HG03520 (cell line): ENCODE measurements around the gene ARL10.

ENCODE experiments used
- ATAC-seq: cut with Tn5 transposase; IDR thresholded peaks from one replicate; pipeline ENCODE4 v1.9.1; 2021; ENCODE audit warnings: mild to moderate bottlenecking, moderate library complexity; ENCODE audit not compliant: unreplicated experiment

Gene ARL10

DNA sequence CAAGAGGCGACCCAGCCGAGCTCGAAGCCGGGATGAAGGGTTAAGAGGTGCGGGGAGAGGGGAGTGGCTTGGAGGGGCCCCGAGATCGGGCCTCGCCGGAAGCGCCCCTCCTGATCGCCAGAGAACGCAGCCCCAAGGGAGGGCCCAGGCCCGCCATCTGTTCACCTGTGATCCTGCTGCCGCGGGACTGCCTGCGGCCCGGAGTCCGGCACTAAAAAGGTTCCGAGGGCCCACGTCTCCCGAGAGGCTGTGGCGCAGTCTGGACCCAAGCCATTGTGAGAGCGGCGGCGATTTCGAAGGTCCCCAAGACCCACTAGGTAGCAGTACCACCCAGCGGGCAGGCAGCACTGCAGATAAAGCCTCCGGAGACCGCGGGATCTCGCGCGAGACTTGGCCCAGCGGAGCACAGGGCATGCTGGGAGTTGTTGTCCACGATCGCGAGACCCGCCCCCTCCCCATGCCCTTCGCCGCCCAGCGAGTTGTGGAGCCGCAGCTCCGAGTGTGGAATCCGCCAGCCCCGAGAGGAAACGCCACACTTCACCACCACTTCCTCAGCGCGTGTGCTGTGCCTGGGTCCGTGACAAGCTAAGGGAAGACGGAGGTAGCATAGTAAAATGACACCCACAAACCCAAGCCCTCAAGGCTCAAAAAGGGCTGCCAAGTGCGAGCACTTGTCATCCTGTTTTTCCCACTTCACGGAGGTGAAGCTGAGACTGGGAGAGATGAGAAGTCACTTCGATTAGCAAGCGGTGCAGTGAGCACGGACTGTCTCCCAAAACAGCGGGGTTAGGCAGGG lies 3.7 kb upstream of the ARL10 start, which contains the start of gene KIAA1191:
Gene KIAA1191 (minus strand): TSS at position 328 of the 796 bp plus-strand sequence. CDS start 2,256 bp downstream, outside the sequence.
- peak; percentile 83 for ATAC-seq

DNA sequence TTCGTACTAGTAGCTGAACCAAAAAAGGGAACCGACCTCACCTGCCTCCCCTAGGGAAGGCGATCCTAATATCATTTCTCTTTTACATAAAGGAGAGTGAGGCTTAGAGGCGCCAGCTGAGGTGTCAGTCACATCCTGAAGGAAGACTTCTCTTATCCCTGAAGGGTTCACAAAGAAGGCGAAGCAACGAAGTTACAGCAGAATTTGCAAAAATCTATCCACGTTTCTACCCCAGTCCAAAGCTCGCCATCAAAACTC lies 3.1 kb upstream of the ARL10 start:
- peak; percentile 18 for ATAC-seq

DNA sequence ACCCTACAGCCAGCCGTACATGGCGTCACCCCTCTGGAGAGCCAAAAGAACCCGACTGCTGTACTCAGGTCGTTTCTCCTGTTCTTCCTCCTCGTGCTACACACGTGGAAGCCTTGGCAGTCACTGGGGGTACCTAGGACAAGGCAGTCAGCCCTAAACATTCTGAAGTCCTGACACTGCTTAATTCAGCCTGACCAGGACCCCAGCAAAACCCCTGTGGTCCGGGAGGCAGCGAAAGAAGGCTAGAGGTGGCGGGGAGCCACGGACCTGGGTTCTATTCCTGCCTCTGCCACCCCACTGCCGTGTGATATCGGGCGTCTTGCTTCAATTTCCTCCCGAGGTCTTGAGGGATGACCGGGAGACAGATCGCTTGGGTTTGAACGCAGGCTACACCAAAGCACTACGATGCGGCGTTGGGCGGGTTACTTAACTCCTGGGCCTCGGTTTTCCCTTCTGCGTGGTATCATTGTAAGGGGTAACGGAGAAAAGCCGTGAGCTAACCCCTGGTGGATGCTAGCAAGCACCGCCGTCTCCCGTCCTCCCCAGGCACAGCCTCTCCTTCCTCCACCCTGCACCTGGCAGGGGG lies 429 bp upstream of the ARL10 start:
- no peak for ATAC-seq

DNA sequence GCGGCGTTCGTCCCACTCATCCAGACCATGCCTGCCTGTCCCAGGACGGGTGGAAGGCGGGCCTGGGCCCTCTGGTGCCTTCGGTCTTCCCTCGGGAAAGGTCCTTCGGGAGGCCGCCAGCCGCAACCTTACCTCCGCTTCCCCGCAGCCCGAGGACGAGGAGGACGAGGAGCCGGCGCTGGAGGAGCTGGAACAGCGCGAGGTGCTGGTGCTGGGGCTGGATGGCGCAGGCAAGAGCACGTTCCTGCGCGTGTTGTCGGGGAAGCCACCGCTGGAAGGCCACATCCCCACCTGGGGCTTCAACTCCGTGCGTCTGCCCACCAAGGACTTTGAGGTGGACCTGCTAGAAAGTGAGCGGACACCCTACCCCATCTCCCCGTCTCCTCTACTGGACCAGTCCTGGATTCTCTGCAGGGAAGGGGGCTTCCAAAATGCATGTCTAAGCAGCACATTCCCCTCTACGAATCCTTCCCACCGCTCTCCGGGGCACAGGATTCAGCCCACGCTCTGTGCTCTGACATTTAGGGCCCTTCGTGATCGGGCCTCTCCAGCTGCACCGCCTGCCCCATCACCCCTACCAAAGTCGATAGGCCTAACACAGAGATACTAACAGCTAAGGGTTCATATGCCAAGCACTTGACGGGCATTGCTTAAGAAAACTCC lies 1.1 kb downstream of the ARL10 start:
- no peak for ATAC-seq

DNA sequence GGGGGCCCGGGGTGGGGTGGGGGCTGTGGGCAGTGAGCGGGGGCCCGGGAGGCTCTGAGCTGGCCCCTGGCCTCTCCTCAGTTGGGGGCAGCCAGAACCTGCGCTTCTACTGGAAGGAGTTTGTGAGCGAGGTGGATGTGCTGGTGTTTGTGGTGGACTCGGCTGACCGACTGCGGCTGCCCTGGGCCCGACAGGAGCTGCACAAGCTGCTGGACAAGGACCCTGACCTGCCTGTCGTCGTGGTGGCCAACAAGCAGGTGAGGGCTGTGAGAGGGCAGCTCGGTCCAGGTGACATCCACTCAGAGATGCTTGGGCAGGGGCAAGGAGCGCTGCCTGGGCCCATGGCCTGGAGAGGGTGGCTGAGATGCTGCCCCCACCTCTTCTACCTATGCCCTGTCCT lies 3.4 kb downstream of the ARL10 start:
- no peak for ATAC-seq

DNA sequence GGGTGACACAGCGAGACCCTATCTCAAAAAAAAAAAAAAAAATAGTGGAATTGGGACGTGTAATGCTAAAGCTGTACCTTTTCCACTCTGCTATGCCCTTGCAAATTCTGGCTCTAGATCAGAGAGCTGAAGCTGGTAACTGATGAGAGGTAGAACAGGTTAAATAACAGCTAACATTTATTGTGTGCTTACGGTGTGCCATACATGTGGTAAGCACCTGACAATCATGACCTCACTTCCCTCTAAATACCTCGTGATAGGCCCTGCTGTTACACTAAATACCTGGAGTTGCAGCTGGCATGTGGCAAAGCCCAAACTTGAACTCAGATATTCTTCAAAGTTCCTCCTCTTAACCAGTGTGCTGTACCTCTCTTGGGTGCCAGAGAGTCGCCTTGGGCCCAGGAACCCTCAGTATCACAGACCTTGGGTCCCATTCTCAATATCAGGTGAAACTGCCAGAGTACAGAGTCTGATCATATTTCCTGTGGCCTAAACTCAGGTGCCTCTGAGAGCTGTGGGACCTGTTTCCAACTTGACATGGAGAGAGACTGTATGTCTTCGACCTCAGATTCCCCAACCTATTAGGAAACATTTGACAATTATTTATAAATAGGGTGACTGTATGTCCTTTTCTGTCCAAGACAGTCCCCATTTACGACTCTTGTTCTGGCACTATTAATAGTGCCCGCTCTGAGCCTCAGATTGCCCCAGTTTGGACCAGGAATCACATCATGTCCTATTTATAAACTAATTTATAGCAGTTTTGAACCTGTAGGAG lies 4.8 kb downstream of the ARL10 start:
- ATAC-seq: no peak

DNA sequence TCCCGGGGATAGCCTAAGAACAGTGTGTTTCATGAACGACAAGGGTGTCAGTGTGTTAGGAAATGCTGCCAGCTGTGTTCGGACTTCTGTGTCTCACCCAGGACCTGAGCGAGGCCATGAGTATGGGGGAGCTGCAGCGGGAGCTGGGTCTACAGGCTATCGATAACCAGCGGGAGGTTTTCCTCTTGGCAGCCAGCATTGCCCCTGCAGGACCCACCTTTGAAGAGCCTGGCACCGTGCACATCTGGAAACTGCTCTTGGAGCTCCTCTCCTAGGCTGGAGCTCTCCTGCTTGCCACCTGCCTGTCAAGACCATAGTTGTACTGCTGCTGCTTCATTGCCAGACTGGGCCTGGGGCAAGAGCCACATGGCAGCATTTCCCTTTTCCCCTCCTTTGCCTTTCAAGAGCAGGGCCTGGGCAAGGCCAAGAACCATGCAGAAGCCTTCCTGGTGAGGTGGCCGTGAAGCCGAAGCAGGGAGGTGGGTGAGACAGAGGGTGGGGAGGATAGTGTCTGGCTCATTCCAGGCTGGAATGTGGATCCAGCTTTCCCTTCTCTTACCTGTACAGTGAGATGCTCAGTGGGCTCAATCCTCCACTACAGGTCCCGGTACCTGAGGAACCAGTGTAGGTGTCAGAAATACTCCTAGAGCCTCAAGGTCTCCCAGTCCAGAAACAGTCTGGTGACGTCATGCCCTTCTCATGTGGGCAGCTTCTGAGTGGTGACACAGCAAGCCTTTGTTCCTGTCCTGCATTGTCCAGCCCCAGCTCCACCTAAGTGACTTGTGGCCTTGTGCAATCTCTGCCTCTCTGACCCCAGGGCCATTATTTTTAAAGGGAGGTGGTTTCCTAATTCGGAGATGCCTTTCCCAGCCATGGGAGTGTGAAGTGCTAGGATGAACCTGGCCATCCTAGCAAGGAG lies 6.6 kb downstream of the ARL10 start:
- no peak for ATAC-seq

DNA sequence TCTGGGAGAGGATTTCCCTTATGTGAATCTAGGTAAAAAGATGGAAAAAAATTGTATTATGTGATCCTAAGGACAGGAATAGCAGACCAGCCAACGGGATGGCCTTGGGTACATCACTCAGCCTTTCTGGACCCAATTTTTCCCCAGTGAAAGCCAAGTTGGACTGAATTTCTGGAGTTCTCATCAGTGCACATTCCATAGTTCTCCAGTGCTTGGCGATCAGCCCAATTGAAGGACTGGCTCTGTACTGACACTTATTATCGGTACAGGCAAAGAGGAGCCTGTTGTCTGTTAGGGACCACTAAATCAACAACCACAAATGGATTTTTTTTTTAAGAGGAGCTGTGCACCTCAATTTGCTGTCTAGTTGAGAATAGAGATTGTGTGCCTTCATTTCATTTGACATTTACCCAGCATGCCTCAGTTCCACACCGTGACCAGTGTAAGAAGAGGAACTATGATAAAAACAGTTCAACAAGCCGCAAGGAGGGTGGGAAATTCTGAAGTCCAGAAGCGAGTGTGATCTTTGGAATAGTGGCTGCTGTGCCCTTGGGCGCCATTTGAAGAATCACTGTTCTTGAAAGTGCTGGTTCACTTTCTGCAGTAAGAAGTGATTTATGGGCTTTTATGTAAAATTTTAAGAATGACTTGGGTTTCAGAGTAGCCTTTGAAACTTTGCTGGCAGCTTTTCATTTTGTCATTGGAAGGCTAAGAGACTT lies 8.0 kb downstream of the ARL10 start:
- no peak for ATAC-seq

DNA sequence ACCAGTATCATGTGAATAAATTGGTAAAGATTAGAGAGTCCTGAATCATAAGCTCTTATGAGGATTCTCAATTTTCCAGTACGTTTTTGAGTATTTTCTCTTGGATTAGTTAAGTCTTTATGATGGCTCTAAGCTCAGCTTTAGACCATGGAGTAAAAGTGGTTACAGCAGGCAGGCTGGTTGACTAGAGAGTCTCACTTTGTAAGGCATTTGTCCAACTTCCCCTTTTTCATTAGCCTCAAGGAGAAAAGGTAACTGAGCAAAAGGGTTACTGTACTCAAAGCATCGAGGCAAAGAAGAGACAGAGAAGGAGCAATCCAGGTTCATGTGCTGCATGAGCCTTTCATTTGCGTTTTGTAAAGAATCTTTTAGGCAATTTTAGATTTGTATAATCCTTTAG lies 14.6 kb downstream of the ARL10 start:
- ATAC-seq: no peak

DNA sequence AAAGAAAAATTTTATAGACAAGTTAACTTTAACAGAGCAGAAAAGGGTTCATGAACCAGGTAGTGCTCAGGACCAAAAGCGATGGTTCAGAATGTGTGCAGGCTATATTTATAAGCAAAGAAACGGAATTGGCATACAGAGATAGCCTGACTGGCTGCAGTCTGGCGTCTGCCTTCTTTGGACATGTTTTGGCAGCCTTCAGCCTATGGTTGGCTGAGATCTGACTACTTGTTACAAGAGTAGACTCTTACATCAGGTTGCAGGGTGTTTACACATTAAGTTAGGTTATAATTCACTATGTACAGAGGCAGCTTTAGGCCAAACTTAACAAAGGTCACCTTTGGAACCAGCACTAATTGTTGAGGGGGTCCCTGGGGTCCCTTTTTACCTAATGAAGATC lies 16.1 kb downstream of the ARL10 start:
- ATAC-seq: no peak

DNA sequence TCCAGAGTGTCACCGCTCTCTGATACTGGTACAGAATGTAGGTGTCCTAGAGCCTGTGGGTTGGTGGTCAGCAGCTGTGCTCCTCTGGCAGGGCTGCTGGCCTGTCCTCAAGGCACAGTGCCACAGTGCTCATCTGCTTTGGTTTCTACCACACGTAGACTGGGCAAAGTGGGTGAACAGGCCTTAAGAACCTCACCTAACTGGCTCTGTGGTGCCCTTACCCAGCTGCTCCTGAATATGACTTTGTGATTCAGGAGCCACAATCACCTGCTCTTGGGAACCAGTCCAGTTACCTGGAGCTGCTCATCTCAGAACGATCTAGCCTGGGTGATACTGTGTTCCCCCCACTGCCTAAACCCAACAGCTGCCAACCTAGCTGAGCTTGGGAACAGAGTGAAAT lies 16.7 kb downstream of the ARL10 start:
- no peak for ATAC-seq

DNA sequence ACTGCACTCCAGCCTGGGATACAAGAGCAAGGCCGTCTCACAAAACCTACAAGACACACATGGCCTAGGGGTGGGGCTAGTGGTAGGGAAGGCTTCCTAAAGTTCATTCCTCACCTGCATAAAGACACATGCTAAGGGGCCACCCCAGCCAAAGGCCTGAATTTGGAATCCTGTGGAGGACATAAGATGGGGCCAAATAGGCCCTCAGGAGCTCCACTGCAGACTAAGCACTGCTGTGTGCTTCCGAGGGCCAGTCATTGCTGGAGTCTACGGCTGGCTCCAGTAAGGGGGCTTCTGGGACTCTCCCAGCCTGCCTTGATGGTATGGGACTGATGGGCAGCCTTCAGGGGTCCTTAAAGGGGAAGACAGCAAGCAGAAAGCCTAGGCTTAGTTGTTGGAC lies 17.4 kb downstream of the ARL10 start:
- ATAC-seq: no peak

DNA sequence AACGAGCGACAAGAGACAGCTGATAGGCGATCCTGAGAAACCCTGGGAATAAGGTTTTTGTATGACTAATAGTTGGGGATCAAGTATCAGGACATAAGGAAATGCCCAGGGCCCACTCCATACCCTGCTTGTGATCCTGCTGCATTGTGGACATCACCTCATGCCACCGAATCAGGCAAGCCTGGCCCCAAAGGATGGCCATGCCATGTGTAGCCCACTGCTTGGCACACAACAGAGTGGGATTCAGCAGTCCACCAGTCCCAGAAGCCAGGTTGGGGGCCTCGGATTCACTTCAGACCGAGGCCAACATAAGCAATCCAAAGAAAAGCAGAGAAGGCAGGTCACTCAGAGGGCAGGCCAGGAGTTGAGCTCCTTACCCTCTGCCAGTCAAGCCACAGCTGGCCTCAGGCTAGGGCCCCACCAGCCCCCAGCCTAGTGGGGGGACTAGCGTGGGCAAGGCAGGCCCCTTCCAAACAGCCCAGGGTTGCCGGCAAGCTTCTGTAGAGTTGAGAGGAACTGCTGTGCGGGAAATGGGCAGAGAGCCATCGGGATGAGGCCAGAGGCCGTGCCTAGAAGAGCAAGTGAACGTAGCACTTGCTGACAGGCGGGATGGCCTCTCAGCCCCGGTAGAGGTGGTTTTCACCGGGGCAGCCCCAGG lies 18.1 kb downstream of the ARL10 start:
- no peak for ATAC-seq

DNA sequence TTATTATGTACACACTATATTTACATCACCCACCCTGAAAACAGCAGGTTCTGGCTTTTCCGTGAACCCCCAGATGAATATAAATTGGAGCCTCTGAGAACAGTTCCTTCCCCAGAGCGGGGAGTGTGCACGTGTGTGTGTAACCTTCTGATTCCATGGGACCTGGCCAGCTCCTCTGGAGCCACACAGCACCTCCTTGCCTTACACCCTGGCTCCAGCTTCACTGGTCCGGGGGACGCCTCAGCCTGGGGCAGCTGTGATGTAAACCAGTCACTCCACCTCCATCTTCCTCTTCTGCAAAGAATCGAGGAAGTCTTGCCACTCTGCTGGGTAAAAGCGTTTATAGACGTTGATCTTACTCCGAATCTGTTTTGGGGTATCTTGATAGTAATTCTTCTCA lies 18.7 kb downstream of the ARL10 start:
- ATAC-seq: no peak

DNA sequence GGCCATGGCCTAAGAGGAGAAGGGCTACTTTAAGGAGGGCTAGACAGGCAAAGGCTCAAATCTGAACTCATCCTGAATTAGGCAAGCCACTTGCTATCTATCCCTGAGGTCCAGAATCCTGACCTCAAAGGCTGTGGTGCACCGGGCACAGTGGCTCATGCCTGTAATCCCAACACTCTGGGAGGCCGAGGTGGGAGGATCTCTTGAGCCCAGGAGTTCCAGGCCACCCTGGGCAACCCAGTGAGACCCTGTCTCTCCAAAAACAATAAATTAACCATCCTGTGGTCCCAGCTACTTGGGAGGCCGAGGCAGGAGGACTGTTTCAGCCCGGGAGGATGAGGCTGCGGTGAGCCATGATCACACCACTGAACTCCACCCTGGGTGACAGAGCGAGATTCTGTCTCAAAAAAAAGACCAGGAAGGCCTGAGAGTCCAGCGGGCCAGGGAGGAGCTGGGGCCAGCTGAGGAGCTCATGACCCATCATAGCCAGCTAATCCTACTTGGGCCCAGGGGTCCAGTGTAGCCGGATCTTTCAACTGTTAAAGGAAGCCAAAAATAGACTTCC lies 19.2 kb downstream of the ARL10 start:
- ATAC-seq: no peak

DNA sequence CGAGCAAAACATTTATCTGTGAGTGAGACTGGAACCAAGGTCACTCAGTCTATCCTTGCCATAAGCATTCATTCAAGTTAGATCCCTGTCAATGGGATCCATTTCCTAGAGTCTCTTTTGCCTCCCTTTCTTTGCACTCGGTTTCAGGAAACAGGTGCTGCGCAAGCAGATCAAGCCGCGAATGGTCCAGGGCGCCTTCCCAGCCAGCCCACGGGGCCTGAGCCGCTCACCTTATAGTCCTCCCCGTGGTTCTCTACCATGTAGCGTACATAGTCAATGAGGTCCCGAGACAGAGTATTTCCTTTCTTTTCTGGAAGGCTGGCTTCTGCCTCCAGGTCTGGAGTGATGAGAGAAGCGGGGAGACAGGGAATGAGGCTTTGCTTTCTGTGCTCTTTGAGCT lies 19.7 kb downstream of the ARL10 start:
- ATAC-seq: no peak

DNA sequence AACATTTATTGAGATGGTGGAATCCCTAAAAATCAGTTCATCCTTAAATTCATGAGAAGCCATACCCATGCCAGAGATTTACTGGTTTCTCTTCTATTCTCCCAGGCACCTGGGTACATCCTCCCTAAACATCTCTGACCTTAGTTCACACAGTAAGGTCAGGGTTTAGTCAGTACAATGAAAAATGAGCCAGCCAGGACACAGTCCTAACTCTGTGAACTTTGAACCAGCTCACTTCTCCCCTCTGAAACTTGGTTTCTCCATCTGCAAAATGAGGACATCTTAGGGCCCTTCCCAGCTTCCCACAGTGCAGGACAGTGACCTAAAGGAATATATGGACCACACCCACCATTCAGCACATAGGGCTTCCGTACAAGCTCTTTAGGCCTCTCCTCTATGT lies 21.2 kb downstream of the ARL10 start:
- ATAC-seq: no peak

DNA sequence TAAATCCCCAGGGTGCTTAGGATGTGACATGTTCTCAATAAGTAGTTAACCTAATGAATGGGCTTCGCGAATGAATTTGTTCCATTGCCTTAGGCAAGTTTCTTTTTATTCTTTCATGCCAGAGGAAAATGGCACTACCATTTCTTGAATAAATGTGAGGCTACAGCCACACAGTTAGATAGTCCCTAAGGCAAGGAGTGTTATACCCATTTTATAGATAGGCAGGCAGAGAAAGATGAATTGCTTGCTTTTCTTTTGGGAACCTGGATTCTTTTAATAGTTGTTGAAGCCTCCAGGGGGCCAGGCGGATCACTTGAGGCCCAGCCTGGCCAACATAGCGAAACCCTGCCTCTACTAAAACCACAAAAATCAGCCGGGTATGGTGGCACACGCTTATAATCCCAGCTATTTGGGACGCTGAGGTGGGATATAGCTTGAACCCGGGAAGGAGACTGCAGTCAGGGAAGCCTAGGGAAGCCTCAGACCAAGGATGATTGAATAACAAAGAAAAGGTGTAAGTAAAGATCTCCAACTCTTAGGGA lies 22.2 kb downstream of the ARL10 start:
- no peak for ATAC-seq

DNA sequence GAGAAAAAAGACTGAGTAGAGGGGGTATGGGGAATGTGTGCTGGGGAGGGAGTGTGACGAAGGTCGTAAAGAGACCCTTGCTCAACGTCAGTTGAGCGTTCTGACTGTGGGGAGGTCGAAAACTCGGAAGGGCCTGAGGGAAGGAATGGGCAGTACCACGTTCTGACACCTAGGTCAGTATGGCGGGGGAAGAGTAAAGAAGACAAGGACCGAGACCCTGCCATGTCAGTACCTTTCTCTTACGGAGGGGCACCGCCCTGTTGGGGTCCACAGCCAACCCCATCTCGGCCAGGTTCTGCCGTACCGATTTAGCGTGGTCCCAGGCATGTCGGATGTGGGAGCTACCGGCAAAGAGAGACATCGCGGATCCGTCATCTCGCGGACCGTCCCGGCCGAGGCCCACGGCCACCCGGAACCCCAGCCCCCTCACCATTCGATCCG lies 22.7 kb downstream of the ARL10 start:
- ATAC-seq: no peak
